Chondrocyte (in vitro differentiated cells): ENCODE measurements around the gene LOXHD1. TPM values are rescaled to one million over a fixed set of nuclear protein-coding genes. Genes with fewer than 3 reads are reported as not detected.

Source experiments
- DNase-seq: peaks from one replicate; pipeline ENCODE4 v3.0.0; 2021; ENCODE audit warnings: mixed read lengths, low spot score
- H3K27ac Mint-ChIP-seq: one replicate; pipeline ENCODE4 v1.8.0; 2021; ENCODE audit warnings: mild to moderate bottlenecking, moderate library complexity, mixed read lengths; ENCODE audit not compliant: unreplicated experiment
- H3K27me3 Mint-ChIP-seq: 2 replicates; pipeline ENCODE4 v1.8.0; 2021; ENCODE audit warnings: low read depth, mixed read lengths
- H3K36me3 Mint-ChIP-seq: 2 replicates; pipeline ENCODE4 v1.8.0; 2021; ENCODE audit warnings: low read depth, mixed read lengths
- H3K4me1 Mint-ChIP-seq: 2 replicates; pipeline ENCODE4 v1.8.0; 2021; ENCODE audit warnings: low read depth, mild to moderate bottlenecking, mixed read lengths
- H3K4me3 Mint-ChIP-seq: one replicate; pipeline ENCODE4 v1.8.0; 2021; ENCODE audit warnings: mild to moderate bottlenecking, moderate library complexity, mixed read lengths; ENCODE audit not compliant: unreplicated experiment
- H3K9me3 Mint-ChIP-seq: 2 replicates; pipeline ENCODE4 v1.8.0; 2021; ENCODE audit warnings: low read depth, mixed read lengths
- total RNA-seq: library from RNA; stranded (reverse); gene quantifications from 3 replicates; pipeline ENCODE4 v1.2.1, GENCODE V29; 2021
- TF ChIP-seq, protein P1 (sequence below): fragments of 200-600 bp; sonication (generic); IDR thresholded peaks from 2 replicates; pipeline ENCODE4 v1.5.0; 2021; ENCODE audit warnings: antibody characterized with exemption, mild to moderate bottlenecking, moderate library complexity

LOXHD1 gene
- total RNA-seq, 1 donor from 2014 or later: not detected

DNA sequence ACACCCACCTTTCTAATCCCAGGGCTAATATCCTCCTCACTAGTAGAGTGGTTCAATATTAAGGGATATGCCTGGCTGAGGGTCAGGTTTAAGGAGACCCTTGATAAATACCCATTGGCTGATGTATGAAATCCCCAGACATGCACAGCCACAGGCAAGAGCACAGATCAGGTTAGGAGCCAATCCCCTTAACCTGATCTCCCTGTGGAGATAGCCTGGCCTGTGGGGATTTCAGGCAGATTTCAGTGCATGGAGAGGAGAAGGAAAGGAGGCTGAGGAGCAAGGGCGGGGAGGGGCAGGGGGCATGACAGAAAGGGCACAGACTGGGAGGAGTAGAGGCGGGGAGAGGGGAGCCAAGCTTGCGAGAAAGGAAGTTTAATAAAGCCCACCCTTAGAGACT lies 129.0 kb downstream of the LOXHD1 start:
- DNase-seq: no peak
- H3K27me3 Mint-ChIP-seq: peaks cover 41% of the 10 kb centered on the region
- no peak overlapping the region for H3K4me3 Mint-ChIP-seq
- TF ChIP-seq, protein P1, sequence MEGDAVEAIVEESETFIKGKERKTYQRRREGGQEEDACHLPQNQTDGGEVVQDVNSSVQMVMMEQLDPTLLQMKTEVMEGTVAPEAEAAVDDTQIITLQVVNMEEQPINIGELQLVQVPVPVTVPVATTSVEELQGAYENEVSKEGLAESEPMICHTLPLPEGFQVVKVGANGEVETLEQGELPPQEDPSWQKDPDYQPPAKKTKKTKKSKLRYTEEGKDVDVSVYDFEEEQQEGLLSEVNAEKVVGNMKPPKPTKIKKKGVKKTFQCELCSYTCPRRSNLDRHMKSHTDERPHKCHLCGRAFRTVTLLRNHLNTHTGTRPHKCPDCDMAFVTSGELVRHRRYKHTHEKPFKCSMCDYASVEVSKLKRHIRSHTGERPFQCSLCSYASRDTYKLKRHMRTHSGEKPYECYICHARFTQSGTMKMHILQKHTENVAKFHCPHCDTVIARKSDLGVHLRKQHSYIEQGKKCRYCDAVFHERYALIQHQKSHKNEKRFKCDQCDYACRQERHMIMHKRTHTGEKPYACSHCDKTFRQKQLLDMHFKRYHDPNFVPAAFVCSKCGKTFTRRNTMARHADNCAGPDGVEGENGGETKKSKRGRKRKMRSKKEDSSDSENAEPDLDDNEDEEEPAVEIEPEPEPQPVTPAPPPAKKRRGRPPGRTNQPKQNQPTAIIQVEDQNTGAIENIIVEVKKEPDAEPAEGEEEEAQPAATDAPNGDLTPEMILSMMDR: no peak
- H3K27ac Mint-ChIP-seq: no peak overlapping the region
- no peaks in the 10 kb centered on the region for H3K36me3 Mint-ChIP-seq
- H3K4me1 Mint-ChIP-seq: no peaks in the 10 kb centered on the region
- H3K9me3 Mint-ChIP-seq: no peaks in the 10 kb centered on the region

DNA sequence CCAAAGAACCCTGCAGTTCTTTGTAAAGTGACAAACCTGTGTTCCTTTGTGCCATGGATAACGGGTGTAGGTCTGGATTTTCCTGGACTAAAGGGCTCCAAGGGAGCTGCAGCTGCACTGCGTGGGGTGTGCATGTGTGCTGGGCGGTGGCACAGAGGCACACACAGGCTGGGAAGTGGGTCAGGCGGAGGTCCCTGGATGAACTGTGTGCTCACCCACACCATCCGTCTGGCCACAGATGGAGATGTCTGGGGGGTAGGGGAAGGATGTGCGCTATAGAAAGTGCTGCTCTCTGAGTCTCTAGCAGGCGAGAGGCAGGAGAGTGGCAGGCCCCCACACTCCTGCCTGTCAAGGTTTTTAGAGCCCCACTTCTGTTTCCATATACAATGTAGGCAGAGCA lies 137.2 kb downstream of the LOXHD1 start:
- peaks cover 39% of the 10 kb centered on the region for H3K27me3 Mint-ChIP-seq
- no peaks in the 10 kb centered on the region for H3K36me3 Mint-ChIP-seq
- TF ChIP-seq, protein P1: no peak
- no peak overlapping the region for H3K27ac Mint-ChIP-seq
- DNase-seq: no peak
- no peaks in the 10 kb centered on the region for H3K4me1 Mint-ChIP-seq
- H3K9me3 Mint-ChIP-seq: no peaks in the 10 kb centered on the region
- H3K4me3 Mint-ChIP-seq: no peak overlapping the region

DNA sequence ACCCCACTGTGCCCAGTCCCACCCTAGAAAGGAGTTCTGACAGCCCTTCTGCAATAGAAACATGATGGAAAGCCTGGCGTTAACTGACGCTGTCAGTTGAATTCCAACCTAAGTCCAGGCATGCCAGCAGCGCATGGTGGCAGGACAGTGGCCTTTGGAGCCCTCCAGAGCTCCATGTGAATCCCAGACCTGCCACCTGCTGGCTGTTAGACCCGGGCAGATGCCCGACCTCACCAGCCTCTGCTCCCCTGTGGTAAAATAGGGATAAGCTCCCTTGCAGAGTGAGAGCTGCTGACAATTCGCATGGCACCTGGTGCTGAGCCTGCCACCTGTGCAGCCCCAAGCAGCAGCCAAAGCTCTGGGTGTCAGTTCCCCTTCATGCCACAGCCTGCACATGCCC lies 138.6 kb downstream of the LOXHD1 start:
- no peaks in the 10 kb centered on the region for H3K9me3 Mint-ChIP-seq
- TF ChIP-seq, protein P1: peak; percentile 34
- H3K27me3 Mint-ChIP-seq: peaks cover 41% of the 10 kb centered on the region
- no peaks in the 10 kb centered on the region for H3K4me1 Mint-ChIP-seq
- H3K36me3 Mint-ChIP-seq: no peaks in the 10 kb centered on the region
- H3K4me3 Mint-ChIP-seq: no peak overlapping the region
- DNase-seq: no peak
- H3K27ac Mint-ChIP-seq: no peak overlapping the region

DNA sequence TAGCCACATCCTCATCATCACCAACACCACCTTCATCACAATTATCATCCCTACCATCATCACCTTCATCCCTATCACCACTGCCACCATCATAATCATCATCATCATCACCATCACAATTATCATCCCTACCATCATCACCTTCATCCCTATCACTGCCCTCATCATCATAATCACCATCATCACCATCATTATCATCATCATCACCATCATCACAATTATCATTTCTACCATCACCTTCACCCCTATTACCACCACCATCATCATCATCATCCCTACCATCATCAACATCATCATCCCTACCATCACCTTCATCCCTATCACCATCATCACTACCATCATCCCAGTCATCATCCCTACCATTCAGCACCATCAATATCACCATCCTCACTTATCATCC lies 140.5 kb downstream of the LOXHD1 start:
- TF ChIP-seq, protein P1: no peak
- Mint-ChIP-seq H3K27ac (no peak overlapping the region), H3K9me3 (peaks cover 7% of the 10 kb centered on the region), H3K27me3 (peaks cover 47% of the 10 kb centered on the region), H3K36me3 (no peaks in the 10 kb centered on the region), H3K4me3 (no peak overlapping the region), H3K4me1 (no peaks in the 10 kb centered on the region)
- DNase-seq: no peak

DNA sequence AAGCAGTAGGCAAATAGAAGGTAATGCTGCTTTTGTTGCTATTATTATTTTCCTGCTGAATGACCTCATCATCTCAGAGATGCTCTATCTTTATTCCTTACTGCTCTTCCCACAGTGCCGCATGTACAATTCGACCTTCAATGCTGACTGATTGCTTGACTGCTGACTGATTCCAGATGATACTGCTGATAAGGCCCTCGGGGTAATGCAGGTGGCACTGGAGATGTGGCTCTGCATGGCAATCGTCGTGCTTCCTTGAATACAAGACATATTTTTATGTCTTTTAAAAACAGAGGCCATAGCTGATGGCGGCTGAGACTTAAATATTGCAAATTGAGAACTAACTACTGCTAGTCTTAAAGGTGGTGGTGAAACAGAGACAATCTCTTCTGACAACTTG lies 146.6 kb downstream of the LOXHD1 start:
- Mint-ChIP-seq H3K9me3 (peaks cover 7% of the 10 kb centered on the region), H3K27me3 (peaks cover 43% of the 10 kb centered on the region)

More for the DNA sequence above, 146.6 kb downstream of the LOXHD1 start:
- H3K4me1 Mint-ChIP-seq: no peaks in the 10 kb centered on the region
- DNase-seq: no peak
- no peak overlapping the region for H3K27ac Mint-ChIP-seq
- TF ChIP-seq, protein P1: no peak
- no peak overlapping the region for H3K4me3 Mint-ChIP-seq
- H3K36me3 Mint-ChIP-seq: no peaks in the 10 kb centered on the region
